BE2C (cell line): ENCODE data around the gene APLN.

Experiments
- DNase-seq: peaks from one replicate; pipeline ENCODE4 v3.0.0-alpha.2; 2020
- H3K27me3 ChIP-seq: fragments of 250-450 bp; sonication (Bioruptor Pico); 2 replicates; pipeline ENCODE4 v1.5.1; 2020; ENCODE audit warnings: mild to moderate bottlenecking
- H3K36me3 ChIP-seq: fragments of 250-450 bp; sonication (Bioruptor Pico); 2 replicates; pipeline ENCODE4 v1.5.1; 2020; ENCODE audit warnings: mild to moderate bottlenecking
- H3K4me1 ChIP-seq: fragments of 250-450 bp; sonication (Bioruptor Pico); 2 replicates; pipeline ENCODE4 v1.5.1; 2020
- H3K4me3 ChIP-seq: 2 replicates; pipeline ENCODE4 v1.5.1; 2011; ENCODE audit warnings: low read depth, low read length
- H3K9me3 ChIP-seq: fragments of 250-450 bp; sonication (Bioruptor Pico); 2 replicates; pipeline ENCODE4 v1.5.1; 2020
- TF ChIP-seq, protein P1 (sequence below): IDR thresholded peaks from 2 replicates; pipeline ENCODE4 v1.5.1; 2012; ENCODE audit warnings: mild to moderate bottlenecking, low read depth, low read length

The APLN gene

DNA sequence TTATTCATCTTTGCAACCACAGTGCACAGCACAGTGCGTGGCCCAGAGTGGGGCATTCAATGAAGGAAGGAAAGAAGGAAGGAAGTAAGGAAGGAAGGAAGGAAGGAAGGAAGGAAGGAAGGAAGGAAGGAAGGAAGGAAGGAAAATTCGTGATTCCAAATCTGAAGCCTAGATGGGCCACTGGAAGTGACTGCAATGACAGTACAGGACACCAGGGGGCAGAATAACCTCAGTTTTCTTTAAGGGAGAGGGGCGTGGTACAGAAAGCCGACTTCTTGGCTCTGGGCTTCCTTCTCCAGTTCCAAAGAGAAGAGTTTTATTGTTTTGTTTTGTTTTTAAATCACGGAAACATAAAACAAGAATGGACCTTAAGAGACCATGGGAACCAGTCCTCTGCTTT is 47.8 kb downstream of the APLN start:
- peak; percentile 37 for DNase-seq

DNA sequence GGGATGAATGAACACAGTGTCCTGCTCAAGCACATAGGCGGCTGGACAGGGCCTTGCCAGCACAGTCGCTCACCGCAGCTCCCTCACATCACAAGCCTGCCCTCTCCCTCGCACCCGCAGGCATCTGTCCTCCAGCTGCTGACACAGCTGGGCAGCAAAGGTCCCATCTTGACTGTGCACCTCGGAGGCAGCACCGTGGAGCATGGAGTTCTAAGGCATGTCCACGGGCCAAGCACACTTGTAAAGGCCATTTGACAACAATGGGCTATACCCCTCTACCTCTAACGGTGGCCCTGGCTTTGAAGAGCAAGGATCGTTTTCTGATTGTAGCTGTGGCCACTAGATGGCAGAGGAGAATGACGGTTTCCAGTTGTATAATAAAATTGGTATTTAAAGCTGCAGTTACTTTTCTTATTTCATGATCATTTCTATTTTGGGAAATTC is 53.8 kb downstream of the APLN start:
- Histone ChIP-seq H3K36me3 (no peaks in the 10 kb centered on the region), H3K4me3 (no peak overlapping the region), H3K9me3 (no peaks in the 10 kb centered on the region), H3K4me1 (no peaks in the 10 kb centered on the region), H3K27me3 (no peaks in the 10 kb centered on the region)
- TF ChIP-seq, protein P1, sequence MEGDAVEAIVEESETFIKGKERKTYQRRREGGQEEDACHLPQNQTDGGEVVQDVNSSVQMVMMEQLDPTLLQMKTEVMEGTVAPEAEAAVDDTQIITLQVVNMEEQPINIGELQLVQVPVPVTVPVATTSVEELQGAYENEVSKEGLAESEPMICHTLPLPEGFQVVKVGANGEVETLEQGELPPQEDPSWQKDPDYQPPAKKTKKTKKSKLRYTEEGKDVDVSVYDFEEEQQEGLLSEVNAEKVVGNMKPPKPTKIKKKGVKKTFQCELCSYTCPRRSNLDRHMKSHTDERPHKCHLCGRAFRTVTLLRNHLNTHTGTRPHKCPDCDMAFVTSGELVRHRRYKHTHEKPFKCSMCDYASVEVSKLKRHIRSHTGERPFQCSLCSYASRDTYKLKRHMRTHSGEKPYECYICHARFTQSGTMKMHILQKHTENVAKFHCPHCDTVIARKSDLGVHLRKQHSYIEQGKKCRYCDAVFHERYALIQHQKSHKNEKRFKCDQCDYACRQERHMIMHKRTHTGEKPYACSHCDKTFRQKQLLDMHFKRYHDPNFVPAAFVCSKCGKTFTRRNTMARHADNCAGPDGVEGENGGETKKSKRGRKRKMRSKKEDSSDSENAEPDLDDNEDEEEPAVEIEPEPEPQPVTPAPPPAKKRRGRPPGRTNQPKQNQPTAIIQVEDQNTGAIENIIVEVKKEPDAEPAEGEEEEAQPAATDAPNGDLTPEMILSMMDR: peak; percentile 68
- no peak for DNase-seq

More for the DNA sequence above, 47.8 kb downstream of the APLN start:
- Histone ChIP-seq H3K4me3 (no peak overlapping the region), H3K27me3 (no peaks in the 10 kb centered on the region), H3K4me1 (no peaks in the 10 kb centered on the region), H3K9me3 (no peaks in the 10 kb centered on the region), H3K36me3 (no peaks in the 10 kb centered on the region)
- TF ChIP-seq, protein P1: peak; percentile 68

- Histone ChIP-seq H3K4me3 (no peak overlapping the region), H3K4me1 (no peaks in the 10 kb centered on the region), H3K27me3 (no peaks in the 10 kb centered on the region), H3K9me3 (no peaks in the 10 kb centered on the region), H3K36me3 (no peaks in the 10 kb centered on the region)
- TF ChIP-seq, protein P1: no peak
- DNase-seq: no peak
Observed at GRCh38 chrX:129599996-129600395, 54.8 kb downstream of the APLN start.

GRCh38 chrX:129599499-129599898 is 55.3 kb downstream of the APLN start:
- Histone ChIP-seq H3K36me3 (no peaks in the 10 kb centered on the region), H3K4me1 (no peaks in the 10 kb centered on the region), H3K27me3 (no peaks in the 10 kb centered on the region), H3K4me3 (no peak overlapping the region), H3K9me3 (no peaks in the 10 kb centered on the region)
- TF ChIP-seq, protein P1: no peak
- no peak for DNase-seq

- TF ChIP-seq, protein P1: no peak
- no peak overlapping the region for H3K4me3 ChIP-seq
- no peaks in the 10 kb centered on the region for H3K9me3 ChIP-seq
Observed at GRCh38 chrX:129597905-129598304, 56.9 kb downstream of the APLN start.

GRCh38 chrX:129596077-129596476 is 58.7 kb downstream of the APLN start:
- no peaks in the 10 kb centered on the region for H3K27me3 ChIP-seq
- TF ChIP-seq, protein P1: no peak
- H3K4me3 ChIP-seq: no peak overlapping the region
- H3K9me3 ChIP-seq: no peaks in the 10 kb centered on the region
- no peak for DNase-seq
- no peaks in the 10 kb centered on the region for H3K4me1 ChIP-seq
- H3K36me3 ChIP-seq: no peaks in the 10 kb centered on the region; the same call in 1 of the 2 replicates

More at GRCh38 chrX:129597905-129598304, 56.9 kb downstream of the APLN start:
- Histone ChIP-seq H3K27me3 (no peaks in the 10 kb centered on the region), H3K36me3 (no peaks in the 10 kb centered on the region), H3K4me1 (no peaks in the 10 kb centered on the region)
- DNase-seq: no peak
